Measurements from ENCODE around the gene ZFX.

GRCh38 chrX:24145303-24146186 lies 4.0 kb upstream of the ZFX start:
- TF ChIP-seq POLR2A (IDR thresholded peaks at IDR 0.05) (no peak), CTCF (IDR thresholded peaks at IDR 0.05 in 4 of 5, conservative IDR thresholded peaks at IDR 0.05 in 1 of 5) (no peak)
